AG04450 (cell line): Measurements from ENCODE around the gene FOXF1. TPM values are rescaled to one million over a fixed set of nuclear protein-coding genes. Genes with fewer than 3 reads are reported as not detected.

ENCODE experiments used
- CTCF ChIA-PET: fragments of 300-600, 350-600 bp; formaldehyde crosslinking; extraction: SDS; loops from one replicate; lab custom pipeline; 2022; ENCODE audit warnings: antibody characterized with exemption, inconsistent platforms; lab: Charles Lee
- POLR2A ChIA-PET: fragments of 350-600 bp; formaldehyde crosslinking; extraction: SDS; loops from one replicate; lab custom pipeline; 2021; ENCODE audit warnings: antibody characterized with exemption, inconsistent platforms; lab: Yijun Ruan, JAX
- DNase-seq: peaks from one replicate; pipeline ENCODE4 v3.0.0-alpha.2; 2011; ENCODE audit warnings: low read depth, low spot score
- H3K27ac ChIP-seq: one replicate; pipeline ENCODE4 v1.5.1; 2012; ENCODE audit warnings: low read depth, low read length, control low read depth
- H3K27me3 ChIP-seq: one replicate; pipeline ENCODE4 v1.6.0; 2012; ENCODE audit warnings: low read length; ENCODE audit not compliant: control insufficient read depth, insufficient read depth
- H3K4me3 ChIP-seq: 2 replicates; pipeline ENCODE4 v1.5.1; 2011; ENCODE audit warnings: mild to moderate bottlenecking, low read depth, low read length, control low read depth
- H3K9me3 ChIP-seq: 2 replicates; pipeline ENCODE4 v1.5.1; 2012; ENCODE audit warnings: low read length; ENCODE audit not compliant: control insufficient read depth, insufficient read depth
- CTCF ChIP-seq: IDR thresholded peaks from 2 replicates; pipeline ENCODE4 v1.5.1; 2011; ENCODE audit warnings: low read depth, low read length, control low read depth, inconsistent platforms
- polyA plus RNA-seq: library from polyadenylated mRNA; depleted of rRNA; stranded (reverse); fragments of >200 nt; gene quantifications from 2 replicates; pipeline ENCODE4 v1.2.3, GENCODE V29; 2011

The FOXF1 gene
- polyA plus RNA-seq, 1 experiment: 61.0 TPM

DNA sequence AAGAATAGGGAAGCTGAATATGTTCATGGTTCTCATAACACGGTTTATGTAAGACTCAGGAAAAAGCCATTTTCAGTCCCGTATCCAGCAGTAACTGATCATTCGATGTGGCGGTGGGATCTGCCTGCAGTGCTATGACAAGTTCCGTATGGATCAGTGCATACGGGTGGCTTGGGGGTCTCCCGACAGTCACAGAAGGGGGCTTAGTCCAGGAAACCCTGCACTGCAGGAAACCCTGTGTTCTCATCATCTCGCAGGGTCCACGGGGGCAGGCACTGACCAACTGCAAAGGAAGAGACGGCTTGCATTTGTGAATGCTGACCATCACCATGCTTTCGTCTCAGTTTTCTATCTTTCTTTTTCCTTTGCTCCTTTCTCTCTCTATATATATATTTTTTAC lies 37.0 kb downstream of the FOXF1 start:
- TF ChIP-seq CTCF: no peak
- Histone ChIP-seq H3K27me3 (no peaks in the 10 kb centered on the region), H3K27ac (no peak overlapping the region), H3K4me3 (no peak overlapping the region), H3K9me3 (no peaks in the 10 kb centered on the region)
- ChIA-PET CTCF (no interaction called here), POLR2A (no interaction called here)
- DNase-seq: no peak

GRCh38 chr16:86549076-86549892 lies 39.0 kb downstream of the FOXF1 start:
- DNase-seq: no peak
- no peaks in the 10 kb centered on the region; the same call in 1 of the 2 replicates for H3K9me3 ChIP-seq
- H3K27me3 ChIP-seq: no peaks in the 10 kb centered on the region
- POLR2A ChIA-PET: no interaction called here
- CTCF ChIA-PET: no interaction called here
- no peak overlapping the region for H3K27ac ChIP-seq
- no peak for TF ChIP-seq CTCF
- H3K4me3 ChIP-seq: no peak overlapping the region

DNA sequence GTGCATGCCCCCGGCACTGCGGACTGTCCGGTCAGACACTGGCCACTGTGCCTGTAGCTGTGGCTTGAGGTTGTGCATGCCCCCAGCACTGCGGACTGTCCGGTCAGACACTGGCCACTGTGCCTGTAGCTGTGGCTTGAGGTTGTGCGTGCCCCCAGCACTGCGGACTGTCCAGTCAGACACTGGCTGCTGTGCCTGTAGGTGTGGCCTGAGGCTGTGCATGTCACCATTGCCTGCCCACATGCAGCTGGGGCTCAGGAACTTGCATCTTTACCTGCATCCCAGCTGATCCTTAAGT lies 39.5 kb downstream of the FOXF1 start:
- no peak for DNase-seq
- H3K27me3 ChIP-seq: no peaks in the 10 kb centered on the region
- CTCF ChIA-PET: no interaction called here
- POLR2A ChIA-PET: no interaction called here
- H3K9me3 ChIP-seq: no peaks in the 10 kb centered on the region; the same call in 1 of the 2 replicates
- TF ChIP-seq CTCF: no peak
- H3K27ac ChIP-seq: no peak overlapping the region
- no peak overlapping the region for H3K4me3 ChIP-seq

GRCh38 chr16:86550281-86550680 lies 40.0 kb downstream of the FOXF1 start:
- H3K9me3 ChIP-seq: no peaks in the 10 kb centered on the region; the same call in 1 of the 2 replicates
- H3K27me3 ChIP-seq: no peaks in the 10 kb centered on the region
- TF ChIP-seq CTCF: no peak
- no peak overlapping the region for H3K4me3 ChIP-seq
- POLR2A ChIA-PET: no interaction called here
- CTCF ChIA-PET: no interaction called here
- no peak overlapping the region for H3K27ac ChIP-seq
- no peak for DNase-seq

DNA sequence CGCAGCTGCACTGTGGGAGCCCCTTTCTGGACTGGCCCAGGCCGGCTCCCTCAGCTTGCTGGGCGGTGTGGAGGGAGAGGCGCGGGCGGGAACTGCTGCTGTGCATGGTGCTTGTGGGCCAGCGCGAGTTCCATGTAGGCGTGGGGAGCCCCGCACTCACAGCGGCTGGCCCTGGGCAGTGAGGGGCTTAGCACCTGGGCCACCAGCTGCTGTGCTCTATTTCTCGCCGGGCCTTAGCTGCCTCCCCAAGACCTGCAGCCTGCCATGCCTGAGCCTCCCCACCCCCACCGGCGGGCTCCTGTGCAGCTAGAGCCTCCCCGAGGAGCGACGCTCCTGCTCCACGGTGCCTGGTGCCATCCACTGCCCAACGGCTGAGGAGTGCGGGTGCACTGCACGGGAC lies 43.0 kb downstream of the FOXF1 start:
- no peaks in the 10 kb centered on the region for H3K27me3 ChIP-seq
- POLR2A ChIA-PET: interaction anchor here (0.8 kb wide), 1 partner anchor 20 kb away, joined by 3 read pairs; no protein-coding TSS in a partner anchor
- CTCF ChIA-PET: no interaction called here
- no peak overlapping the region for H3K27ac ChIP-seq
- peaks cover 3% of the 10 kb centered on the region; the same call in 1 of the 2 replicates for H3K9me3 ChIP-seq
- no peak for DNase-seq
- H3K4me3 ChIP-seq: no peak overlapping the region
- TF ChIP-seq CTCF: no peak
